Gastrocnemius medialis (tissue), 4 donors: ENCODE measurements around the gene GPR158. TPM values are rescaled to one million over a fixed set of nuclear protein-coding genes. Genes with fewer than 3 reads are reported as not detected.

Source experiments
- ATAC-seq, 2 donors: fragments of 150-250 bp; one replicate each; pipeline ENCODE4 v1.9.1; 2016
- DNase-seq, 2 donors: peaks; one replicate each; pipeline ENCODE4 v3.0.0-alpha.2; 2019
- H3K27ac ChIP-seq, 4 donors: fragments of 200-600 bp; sonication (generic); 1 replicate in 1 of 4; 2 replicates in 3 of 4; pipeline ENCODE4 v1.5.1; 2016 to 2018; ENCODE audit warnings: mild to moderate bottlenecking in 2 of 4, moderate library complexity in 1 of 4
- H3K27me3 ChIP-seq, 3 donors: fragments of 200-600 bp; sonication (generic) in 2 of 3; 1 replicate in 1 of 3; 2 replicates in 2 of 3; pipeline versions ENCODE4 v1.5.1 to v1.6.0; 2016 to 2019; ENCODE audit warnings: mild to moderate bottlenecking in 1 of 3, moderate library complexity in 1 of 3
- H3K36me3 ChIP-seq, 2 donors: fragments of 200-600 bp; sonication (generic) in 1 of 2; one replicate each; pipeline ENCODE4 v1.5.1; 2017 to 2018
- H3K4me1 ChIP-seq, 2 donors: fragments of 200-600 bp; sonication (generic) in 1 of 2; one replicate each; pipeline ENCODE4 v1.5.1; 2016 to 2017; ENCODE audit warnings: mild to moderate bottlenecking in 2 of 2
- H3K4me3 ChIP-seq, 4 donors: fragments of 200-600 bp; sonication (generic) in 3 of 4; 1 replicate in 1 of 4; 2 replicates in 3 of 4; pipeline ENCODE4 v1.5.1; 2016 to 2019; ENCODE audit warnings: mild to moderate bottlenecking in 2 of 4
- H3K9me3 ChIP-seq, 3 donors: fragments of 200-600 bp; sonication (generic) in 2 of 3; 1 replicate in 1 of 3; 2 replicates in 2 of 3; pipeline ENCODE4 v1.5.1; 2016 to 2019
- CTCF ChIP-seq, 5 experiments: fragments of 450-650 bp in 3 of 5; fragments of 200-600 bp in 2 of 5; sonication (generic) in 2 of 5; IDR thresholded peaks in 4 of 5; conservative IDR thresholded peaks in 1 of 5; 1 replicate in 4 of 5; 2 replicates in 1 of 5; pipeline ENCODE4 v1.5.1; 2016 to 2019; ENCODE audit warnings: antibody characterized with exemption in 5 of 5, mild to moderate bottlenecking in 3 of 5, moderate library complexity in 3 of 5
- POLR2A ChIP-seq, 2 donors: fragments of 450-650 bp; IDR thresholded peaks; one replicate each; pipeline ENCODE4 v1.6.1; 2017; ENCODE audit warnings: antibody characterized with exemption in 2 of 2, mild to moderate bottlenecking in 2 of 2, moderate library complexity in 2 of 2
- in situ Hi-C, 4 donors: fragments of 200-750 bp; cut with MboI; loops; one replicate each; pipeline versions ENCODE4 v1.15.0 to v1.8.0; 2017; ENCODE audit warnings: low sequenced_read_pairs in 4 of 4
- intact Hi-C: fragments of 100-400 bp; cut with DNase I; formaldehyde crosslinking; loops from one replicate; pipeline ENCODE4 v1.15.1; 2023; ENCODE audit warnings: low total_unique reads
- total RNA-seq, 4 donors: library from RNA; depleted of rRNA; stranded (reverse); fragments of >200 nt; gene quantifications; one replicate each; pipeline versions ENCODE4 v1.1.0 to v1.2.3, GENCODE V29; 2016

The GPR158 gene
- total RNA-seq, 4 donors from 2014 or later, result 0.04 TPM; not detected in 3

- Histone ChIP-seq H3K4me3 (no peak overlapping the region), H3K27me3 (no peaks in the 10 kb centered on the region), H3K36me3 (no peaks in the 10 kb centered on the region), H3K9me3 (no peaks in the 10 kb centered on the region), H3K27ac (no peak overlapping the region), H3K4me1 (no peaks in the 10 kb centered on the region)
- intact Hi-C loops (no loop called here), in situ Hi-C loops (no loop called here)
- no peak for ATAC-seq
- no peak for TF ChIP-seq CTCF (IDR thresholded peaks at IDR 0.05 in 4 of 5, conservative IDR thresholded peaks at IDR 0.05 in 1 of 5)
- DNase-seq, result no peak
Measured at GRCh38 chr10:25487266-25487665, 312.5 kb downstream of the GPR158 start.

- Histone ChIP-seq H3K36me3 (no peaks in the 10 kb centered on the region), H3K27me3 (no peaks in the 10 kb centered on the region), H3K4me1 (no peaks in the 10 kb centered on the region), H3K9me3 (no peaks in the 10 kb centered on the region), H3K4me3 (no peak overlapping the region), H3K27ac (no peak overlapping the region)
- DNase-seq (no peak), ATAC-seq (no peak)
- in situ Hi-C loops, result no loop called here
- no peak for TF ChIP-seq CTCF (IDR thresholded peaks at IDR 0.05 in 4 of 5, conservative IDR thresholded peaks at IDR 0.05 in 1 of 5)
- TF ChIP-seq POLR2A (IDR thresholded peaks at IDR 0.05), result no peak
- intact Hi-C loops, result no loop called here
Measured at GRCh38 chr10:25492040-25492439, 317.2 kb downstream of the GPR158 start.

GRCh38 chr10:25492680-25493079 lies 317.9 kb downstream of the GPR158 start:
- Histone ChIP-seq H3K36me3 (no peaks in the 10 kb centered on the region), H3K27me3 (no peaks in the 10 kb centered on the region), H3K27ac (no peak overlapping the region), H3K9me3 (no peaks in the 10 kb centered on the region), H3K4me3 (no peak overlapping the region), H3K4me1 (no peaks in the 10 kb centered on the region)
- DNase-seq, result no peak
- in situ Hi-C loops (no loop called here), intact Hi-C loops (no loop called here)
- TF ChIP-seq CTCF (IDR thresholded peaks at IDR 0.05 in 4 of 5, conservative IDR thresholded peaks at IDR 0.05 in 1 of 5) (no peak), POLR2A (IDR thresholded peaks at IDR 0.05) (no peak)
- ATAC-seq, result no peak

- in situ Hi-C loops, result no loop called here
- Histone ChIP-seq H3K4me1 (no peaks in the 10 kb centered on the region), H3K27ac (no peak overlapping the region), H3K36me3 (no peaks in the 10 kb centered on the region), H3K27me3 (no peaks in the 10 kb centered on the region), H3K4me3 (no peak overlapping the region), H3K9me3 (no peaks in the 10 kb centered on the region)
- intact Hi-C loops, result no loop called here
- DNase-seq (no peak), ATAC-seq (no peak)
- no peak for TF ChIP-seq POLR2A (IDR thresholded peaks at IDR 0.05)
- no peak for TF ChIP-seq CTCF (IDR thresholded peaks at IDR 0.05 in 4 of 5, conservative IDR thresholded peaks at IDR 0.05 in 1 of 5)
Measured at GRCh38 chr10:25493122-25493893, 318.5 kb downstream of the GPR158 start.

GRCh38 chr10:25497246-25497645 lies 322.4 kb downstream of the GPR158 start:
- intact Hi-C loops, result no loop called here
- no peak overlapping the region for H3K4me3 ChIP-seq
- H3K36me3 ChIP-seq, result no peaks in the 10 kb centered on the region
- H3K4me1 ChIP-seq, result peaks cover 0 to 3% of the 10 kb centered on the region in 2 donors
- DNase-seq (no peak), ATAC-seq (no peak)
- in situ Hi-C loops, result no loop called here
- H3K9me3 ChIP-seq, result no peaks in the 10 kb centered on the region
- TF ChIP-seq POLR2A (IDR thresholded peaks at IDR 0.05) (no peak), CTCF (IDR thresholded peaks at IDR 0.05 in 4 of 5, conservative IDR thresholded peaks at IDR 0.05 in 1 of 5) (no peak)
- H3K27me3 ChIP-seq, result no peaks in the 10 kb centered on the region
- H3K27ac ChIP-seq, result no peak overlapping the region
